ENCODE measurements around the gene SETD1A.
A peak's percentile ranks its signal among the peaks of the same experiment; 100 is the strongest.

SETD1A gene

DNA sequence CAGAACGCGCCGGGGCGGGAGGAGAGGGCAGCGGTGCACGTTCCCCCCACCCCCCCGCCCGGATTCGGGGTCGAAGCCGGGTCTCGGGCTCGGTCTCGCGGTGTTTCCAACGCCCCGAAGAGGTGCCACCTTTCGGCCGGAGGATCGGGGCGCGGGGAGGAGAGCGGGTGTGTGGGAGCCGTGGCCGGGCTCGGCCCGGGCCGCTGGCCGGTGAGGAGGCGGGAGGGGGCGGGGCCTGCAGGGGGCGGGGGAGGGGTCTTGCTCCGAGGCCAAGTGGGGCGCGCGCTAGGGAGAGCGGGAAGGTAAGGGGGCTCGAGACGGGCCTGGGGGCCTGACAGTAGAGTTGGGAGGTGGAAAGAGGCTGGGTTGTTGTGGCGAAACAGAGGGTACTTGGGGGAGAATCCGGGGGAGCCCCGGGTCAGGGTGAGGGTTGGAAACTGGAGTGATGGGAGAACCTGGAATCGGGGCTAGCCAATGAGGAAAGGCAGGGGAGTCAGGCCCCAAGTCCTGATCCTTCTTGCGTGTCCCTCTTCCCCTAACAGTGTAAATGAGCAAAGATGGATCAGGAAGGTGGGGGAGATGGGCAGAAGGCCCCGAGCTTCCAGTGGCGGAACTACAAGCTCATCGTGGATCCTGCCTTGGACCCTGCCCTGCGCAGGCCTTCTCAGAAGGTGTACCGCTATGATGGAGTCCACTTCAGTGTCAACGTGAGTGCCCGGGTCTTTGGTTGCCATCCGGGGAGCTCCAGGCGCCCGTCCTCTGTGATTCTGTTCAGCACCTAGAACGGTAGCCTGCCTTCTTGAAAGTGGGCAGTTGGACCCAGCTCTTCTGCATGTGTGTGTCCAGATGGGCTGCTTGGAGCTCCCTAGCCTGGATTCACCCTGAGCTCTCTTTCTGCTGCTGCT lies 873 bp downstream of the SETD1A start:
- Histone ChIP-seq H3K9me3 (ENCODE audit: insufficient read depth, low read depth, low read length) (no peaks in the 10 kb centered on the region), H4K12ac (ENCODE audit: low read depth, low read length) (no peak overlapping the region), H3K36me3 (ENCODE audit: control insufficient read depth in 1 of 2, insufficient read depth in 2 of 2, low read length in 2 of 2) (peaks cover 32 to 39% of the 10 kb centered on the region in 2 experiments), H3K23ac (ENCODE audit: low read length) (no peak overlapping the region), H3K79me2 (ENCODE audit: control insufficient read depth, insufficient read depth, low read length, poor library complexity) (peaks cover 6% of the 10 kb centered on the region), H3K9ac (ENCODE audit: low read length) (peak overlapping the region; percentile 74), H3K4me1 (ENCODE audit: control insufficient read depth in 1 of 2, insufficient read depth in 2 of 2, low read length in 2 of 2) (peaks cover 7 to 10% of the 10 kb centered on the region in 2 experiments), H2BK120ac (ENCODE audit: insufficient read depth, low read length, poor library complexity) (no peak overlapping the region), H2BK5ac (ENCODE audit: low read depth, low read length, poor library complexity) (no peak overlapping the region), H4K91ac (ENCODE audit: low read depth, low read length) (peak overlapping the region; percentile 98), H3K4me2 (ENCODE audit: low read length) (peak overlapping the region; percentile 79), H3K79me1 (ENCODE audit: low read length) (peaks cover 8% of the 10 kb centered on the region), H3K27ac (ENCODE audit: low read depth, low read length) (peak overlapping the region; percentile 96), H3K4ac (ENCODE audit: low read depth, low read length) (peak overlapping the region; percentile 44), H4K8ac (ENCODE audit: low read depth, low read length) (peak overlapping the region; percentile 96), H3K4me3 (ENCODE audit: low read depth, low read length) (peak overlapping the region; percentile 84), H2BK12ac (ENCODE audit: low read length) (no peak overlapping the region), H2AK5ac (ENCODE audit: low read length) (no peak overlapping the region), H3K27me3 (ENCODE audit: insufficient read depth, low read length) (no peaks in the 10 kb centered on the region), H2AFZ (ENCODE audit: insufficient read depth, low read length, poor library complexity) (no peak overlapping the region), H3K18ac (ENCODE audit: low read length) (peak overlapping the region; percentile 11), H3K14ac (ENCODE audit: low read length) (peak overlapping the region; percentile 91)
- WGBS (ENCODE audit: extremely low coverage, insufficient coverage, insufficient read length), result no CpG with 5 or more reads among the region's 55 CpGs
- DNase-seq, result peak in 1 of 2 donors; percentile 40

DNA sequence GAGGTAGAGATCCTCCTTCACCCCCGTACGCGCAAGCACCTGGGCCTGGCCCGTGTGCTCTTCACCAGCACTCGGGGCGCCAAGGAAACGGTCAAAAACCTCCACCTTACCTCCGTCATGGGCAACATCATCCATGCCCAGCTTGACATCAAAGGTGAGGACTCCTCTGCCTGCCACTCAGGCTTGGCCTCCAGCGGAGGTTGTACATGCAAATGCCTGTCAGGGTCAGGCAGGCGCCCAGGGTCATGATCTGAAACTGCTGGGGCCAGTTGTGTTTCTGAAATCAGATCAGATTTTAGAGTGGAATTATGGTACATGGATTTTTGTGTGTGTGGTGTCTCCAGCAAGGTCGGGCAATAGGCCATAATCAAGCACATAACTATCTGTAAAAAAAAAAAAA lies 3.8 kb downstream of the SETD1A start:
- Histone ChIP-seq H4K8ac (ENCODE audit: low read depth, low read length) (no peak overlapping the region), H3K4ac (ENCODE audit: low read depth, low read length) (no peak overlapping the region), H3K27me3 (ENCODE audit: insufficient read depth, low read length) (no peaks in the 10 kb centered on the region), H2BK12ac (ENCODE audit: low read length) (no peak overlapping the region), H3K27ac (ENCODE audit: low read depth, low read length) (no peak overlapping the region), H3K23ac (ENCODE audit: low read length) (no peak overlapping the region), H2BK120ac (ENCODE audit: insufficient read depth, low read length, poor library complexity) (no peak overlapping the region), H3K18ac (ENCODE audit: low read length) (no peak overlapping the region), H2AFZ (ENCODE audit: insufficient read depth, low read length, poor library complexity) (no peak overlapping the region), H2BK5ac (ENCODE audit: low read depth, low read length, poor library complexity) (no peak overlapping the region), H3K36me3 (ENCODE audit: control insufficient read depth in 1 of 2, insufficient read depth in 2 of 2, low read length in 2 of 2) (peaks cover 59 to 66% of the 10 kb centered on the region in 2 experiments), H4K12ac (ENCODE audit: low read depth, low read length) (no peak overlapping the region), H3K4me1 (ENCODE audit: control insufficient read depth in 1 of 2, insufficient read depth in 2 of 2, low read length in 2 of 2) (peaks cover 5% of the 10 kb centered on the region in 2 experiments), H3K79me2 (ENCODE audit: control insufficient read depth, insufficient read depth, low read length, poor library complexity) (peaks cover 6% of the 10 kb centered on the region), H3K4me3 (ENCODE audit: low read depth, low read length) (no peak overlapping the region), H2AK5ac (ENCODE audit: low read length) (no peak overlapping the region), H3K9ac (ENCODE audit: low read length) (no peak overlapping the region), H4K91ac (ENCODE audit: low read depth, low read length) (no peak overlapping the region), H3K14ac (ENCODE audit: low read length) (no peak overlapping the region), H3K4me2 (ENCODE audit: low read length) (no peak overlapping the region), H3K9me3 (ENCODE audit: insufficient read depth, low read depth, low read length) (no peaks in the 10 kb centered on the region), H3K79me1 (ENCODE audit: low read length) (peaks cover 8% of the 10 kb centered on the region)
- DNase-seq, result no peak
- WGBS (ENCODE audit: extremely low coverage, insufficient coverage, insufficient read length), result no CpG with 5 or more reads among the region's 11 CpGs

DNA sequence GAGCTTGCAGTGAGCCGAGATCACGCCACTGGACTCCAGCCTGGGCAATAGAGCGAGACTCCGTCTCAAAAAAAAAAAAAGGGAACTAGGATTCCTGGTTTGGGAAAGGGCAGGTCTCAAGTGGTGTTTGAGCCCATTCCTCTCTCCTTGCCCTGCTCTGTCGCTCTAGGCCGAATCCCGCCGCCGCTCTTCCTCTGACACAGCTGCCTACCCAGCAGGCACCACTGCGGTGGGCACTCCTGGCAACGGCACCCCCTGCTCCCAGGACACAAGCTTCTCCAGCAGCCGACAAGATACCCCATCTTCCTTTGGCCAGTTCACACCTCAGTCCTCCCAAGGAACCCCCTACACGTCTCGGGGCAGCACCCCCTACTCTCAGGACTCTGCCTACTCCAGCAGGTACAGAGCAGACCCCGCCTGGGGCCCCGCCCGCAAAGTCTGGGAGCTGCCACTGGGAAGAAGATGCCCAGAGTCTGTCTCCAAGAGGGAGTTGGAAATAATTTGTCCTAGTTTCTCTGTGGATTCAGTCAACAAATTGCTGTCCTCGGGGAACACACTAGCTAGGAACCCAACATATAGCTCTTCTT lies 6.5 kb downstream of the SETD1A start:
- H3K4me1 ChIP-seq (ENCODE audit: control insufficient read depth in 1 of 2, insufficient read depth in 2 of 2, low read length in 2 of 2), result no peaks in the 10 kb centered on the region
- H2BK5ac ChIP-seq (ENCODE audit: low read depth, low read length, poor library complexity), result no peak overlapping the region
- no CpG with 5 or more reads among the region's 18 CpGs for WGBS (ENCODE audit: extremely low coverage, insufficient coverage, insufficient read length)
- no peak overlapping the region for H3K4me2 ChIP-seq (ENCODE audit: low read length)
- H2BK12ac ChIP-seq (ENCODE audit: low read length), result no peak overlapping the region
- no peaks in the 10 kb centered on the region for H3K79me2 ChIP-seq (ENCODE audit: control insufficient read depth, insufficient read depth, low read length, poor library complexity)
- no peak overlapping the region for H4K91ac ChIP-seq (ENCODE audit: low read depth, low read length)
- H2AK5ac ChIP-seq (ENCODE audit: low read length), result no peak overlapping the region
- no peak overlapping the region for H3K23ac ChIP-seq (ENCODE audit: low read length)
- H3K27me3 ChIP-seq (ENCODE audit: insufficient read depth, low read length), result no peaks in the 10 kb centered on the region
- H4K12ac ChIP-seq (ENCODE audit: low read depth, low read length), result no peak overlapping the region
- no peaks in the 10 kb centered on the region for H3K79me1 ChIP-seq (ENCODE audit: low read length)
- H3K9ac ChIP-seq (ENCODE audit: low read length), result no peak overlapping the region
- peaks cover 72 to 80% of the 10 kb centered on the region in 2 experiments for H3K36me3 ChIP-seq (ENCODE audit: control insufficient read depth in 1 of 2, insufficient read depth in 2 of 2, low read length in 2 of 2)
- no peak overlapping the region for H3K14ac ChIP-seq (ENCODE audit: low read length)
- H2AFZ ChIP-seq (ENCODE audit: insufficient read depth, low read length, poor library complexity), result no peak overlapping the region
- no peak overlapping the region for H3K4ac ChIP-seq (ENCODE audit: low read depth, low read length)
- H3K27ac ChIP-seq (ENCODE audit: low read depth, low read length), result no peak overlapping the region
- no peak for DNase-seq
- H4K8ac ChIP-seq (ENCODE audit: low read depth, low read length), result no peak overlapping the region
- no peak overlapping the region for H3K4me3 ChIP-seq (ENCODE audit: low read depth, low read length)
- H3K9me3 ChIP-seq (ENCODE audit: insufficient read depth, low read depth, low read length), result no peaks in the 10 kb centered on the region
- no peak overlapping the region for H2BK120ac ChIP-seq (ENCODE audit: insufficient read depth, low read length, poor library complexity)
- H3K18ac ChIP-seq (ENCODE audit: low read length), result no peak overlapping the region

DNA sequence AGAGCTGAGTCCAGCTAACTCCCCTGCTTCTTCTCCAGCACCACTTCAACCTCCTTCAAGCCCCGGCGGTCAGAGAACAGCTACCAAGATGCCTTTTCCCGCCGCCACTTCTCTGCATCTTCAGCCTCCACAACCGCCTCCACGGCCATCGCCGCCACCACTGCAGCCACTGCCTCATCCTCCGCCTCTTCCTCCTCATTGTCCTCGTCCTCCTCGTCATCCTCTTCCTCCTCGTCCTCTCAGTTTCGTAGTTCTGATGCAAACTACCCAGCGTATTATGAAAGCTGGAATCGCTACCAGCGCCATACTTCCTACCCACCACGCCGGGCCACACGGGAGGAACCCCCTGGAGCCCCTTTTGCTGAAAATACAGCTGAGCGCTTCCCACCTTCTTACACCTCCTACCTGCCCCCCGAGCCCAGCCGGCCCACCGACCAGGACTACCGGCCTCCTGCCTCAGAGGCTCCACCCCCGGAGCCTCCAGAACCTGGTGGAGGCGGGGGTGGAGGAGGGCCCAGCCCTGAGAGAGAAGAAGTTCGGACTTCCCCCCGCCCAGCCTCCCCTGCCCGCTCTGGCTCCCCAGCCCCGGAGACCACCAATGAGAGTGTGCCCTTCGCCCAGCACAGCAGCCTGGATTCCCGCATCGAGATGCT lies 7.1 kb downstream of the SETD1A start:
- no CpG with 5 or more reads among the region's 33 CpGs for WGBS (ENCODE audit: extremely low coverage, insufficient coverage, insufficient read length)
- Histone ChIP-seq H3K4me2 (ENCODE audit: low read length) (no peak overlapping the region), H3K79me1 (ENCODE audit: low read length) (no peaks in the 10 kb centered on the region), H3K79me2 (ENCODE audit: control insufficient read depth, insufficient read depth, low read length, poor library complexity) (no peaks in the 10 kb centered on the region), H3K4ac (ENCODE audit: low read depth, low read length) (no peak overlapping the region), H3K9ac (ENCODE audit: low read length) (no peak overlapping the region), H3K27me3 (ENCODE audit: insufficient read depth, low read length) (no peaks in the 10 kb centered on the region), H3K27ac (ENCODE audit: low read depth, low read length) (no peak overlapping the region), H3K23ac (ENCODE audit: low read length) (no peak overlapping the region), H3K18ac (ENCODE audit: low read length) (no peak overlapping the region), H2BK120ac (ENCODE audit: insufficient read depth, low read length, poor library complexity) (no peak overlapping the region), H2BK5ac (ENCODE audit: low read depth, low read length, poor library complexity) (no peak overlapping the region), H2BK12ac (ENCODE audit: low read length) (no peak overlapping the region), H2AK5ac (ENCODE audit: low read length) (no peak overlapping the region), H4K8ac (ENCODE audit: low read depth, low read length) (no peak overlapping the region), H4K12ac (ENCODE audit: low read depth, low read length) (no peak overlapping the region), H3K4me3 (ENCODE audit: low read depth, low read length) (no peak overlapping the region), H3K4me1 (ENCODE audit: control insufficient read depth in 1 of 2, insufficient read depth in 2 of 2, low read length in 2 of 2) (no peaks in the 10 kb centered on the region), H3K14ac (ENCODE audit: low read length) (no peak overlapping the region), H3K36me3 (ENCODE audit: control insufficient read depth in 1 of 2, insufficient read depth in 2 of 2, low read length in 2 of 2) (peaks cover 76 to 82% of the 10 kb centered on the region in 2 experiments), H4K91ac (ENCODE audit: low read depth, low read length) (no peak overlapping the region), H3K9me3 (ENCODE audit: insufficient read depth, low read depth, low read length) (no peaks in the 10 kb centered on the region), H2AFZ (ENCODE audit: insufficient read depth, low read length, poor library complexity) (no peak overlapping the region)
- no peak for DNase-seq
